Neural progenitor cell (in vitro differentiated cells): ENCODE results near the gene PTPRT. TPM values are rescaled to one million over a fixed set of nuclear protein-coding genes. Genes with fewer than 3 reads are reported as not detected.
"Not testable (repeated sequence)": the region's sequence is repeated elsewhere in the genome, so short reads cannot be mapped to it uniquely, and the experiment has no call there.

ENCODE experiments used
- DNase-seq: peaks from one replicate; pipeline ENCODE4 v3.0.0-alpha.2; 2016; ENCODE audit warnings: low spot score
- H2AFZ ChIP-seq: fragments of 200-600 bp; sonication (generic); replicated peaks from 2 replicates; pipeline ENCODE4 v1.6.1; 2016; ENCODE audit warnings: antibody characterized with exemption
- H3F3A ChIP-seq: fragments of 200-600 bp; sonication (generic); 2 replicates; pipeline ENCODE4 v1.6.1; 2016; ENCODE audit warnings: antibody characterized with exemption, low read depth
- H3K27ac ChIP-seq: fragments of 200-600 bp; sonication (generic); 2 replicates; pipeline ENCODE4 v1.5.1; 2016; ENCODE audit warnings: mild to moderate bottlenecking
- H3K27me3 ChIP-seq: fragments of 200-600 bp; sonication (generic); 2 replicates; pipeline ENCODE4 v1.6.1; 2016; ENCODE audit warnings: mild to moderate bottlenecking, moderate library complexity
- H3K36me3 ChIP-seq: fragments of 200-600 bp; sonication (generic); 2 replicates; pipeline ENCODE4 v1.5.1; 2016
- H3K4me1 ChIP-seq: fragments of 200-600 bp; sonication (generic); 2 replicates; pipeline ENCODE4 v1.6.1; 2016; ENCODE audit warnings: mixed run types
- H3K4me2 ChIP-seq: fragments of 200-600 bp; sonication (generic); 2 replicates; pipeline ENCODE4 v1.6.1; 2016
- H3K4me3 ChIP-seq: fragments of 200-600 bp; sonication (generic); 2 replicates; pipeline ENCODE4 v1.5.1; 2016
- H3K79me2 ChIP-seq: fragments of 200-600 bp; sonication (generic); 2 replicates; pipeline ENCODE4 v1.6.1; 2016; ENCODE audit warnings: low read depth
- H3K9ac ChIP-seq: fragments of 200-600 bp; sonication (generic); 2 replicates; pipeline ENCODE4 v1.6.1; 2016
- H3K9me3 ChIP-seq: fragments of 200-600 bp; sonication (generic); 2 replicates; pipeline ENCODE4 v1.5.1; 2016; ENCODE audit warnings: low read depth
- H4K20me1 ChIP-seq: fragments of 200-600 bp; sonication (generic); 2 replicates; pipeline ENCODE4 v1.6.1; 2016; ENCODE audit warnings: low read depth
- H3K27ac Mint-ChIP-seq: 3 replicates; pipeline ENCODE4 v1.8.0; 2021; ENCODE audit warnings: mixed read lengths
- H3K27me3 Mint-ChIP-seq: 2 replicates; pipeline ENCODE4 v1.8.0; 2022; ENCODE audit warnings: low read depth, mild to moderate bottlenecking, inconsistent platforms, moderate library complexity, mixed read lengths; ENCODE audit not compliant: insufficient read depth
- H3K36me3 Mint-ChIP-seq: 3 replicates; pipeline ENCODE4 v1.8.0; 2021; ENCODE audit warnings: mixed read lengths
- H3K4me1 Mint-ChIP-seq: 3 replicates; pipeline ENCODE4 v1.8.0; 2021; ENCODE audit warnings: mixed read lengths
- H3K4me3 Mint-ChIP-seq: 3 replicates; pipeline ENCODE4 v1.8.0; 2021; ENCODE audit warnings: mild to moderate bottlenecking, moderate library complexity, mixed read lengths
- H3K9me3 Mint-ChIP-seq: 3 replicates; pipeline ENCODE4 v1.8.0; 2020; ENCODE audit warnings: mixed read lengths
- EZH2 ChIP-seq: fragments of 200-600 bp; sonication (generic); IDR thresholded peaks from 2 replicates; pipeline ENCODE4 v1.6.1; 2017; ENCODE audit warnings: antibody characterized with exemption, mild to moderate bottlenecking, moderate library complexity
- EZH2phosphoT487 ChIP-seq: fragments of 200-600 bp; sonication (generic); IDR thresholded peaks from 2 replicates; pipeline ENCODE4 v1.6.1; 2017; ENCODE audit warnings: antibody characterized with exemption
- total RNA-seq: library from RNA; depleted of rRNA; stranded (reverse); fragments of >200 nt; gene quantifications from 2 replicates; pipeline ENCODE4 v1.2.3, GENCODE V29; 2015; ENCODE audit warnings: low replicate concordance
- TF ChIP-seq, protein P1 (sequence below): fragments of 200-600 bp; sonication (generic); IDR thresholded peaks from 2 replicates; pipeline ENCODE4 v1.5.1; 2017; ENCODE audit warnings: antibody characterized with exemption, mild to moderate bottlenecking

PTPRT gene
- total RNA-seq, 1 donor from 2014 or later, result 1.1 TPM

DNA sequence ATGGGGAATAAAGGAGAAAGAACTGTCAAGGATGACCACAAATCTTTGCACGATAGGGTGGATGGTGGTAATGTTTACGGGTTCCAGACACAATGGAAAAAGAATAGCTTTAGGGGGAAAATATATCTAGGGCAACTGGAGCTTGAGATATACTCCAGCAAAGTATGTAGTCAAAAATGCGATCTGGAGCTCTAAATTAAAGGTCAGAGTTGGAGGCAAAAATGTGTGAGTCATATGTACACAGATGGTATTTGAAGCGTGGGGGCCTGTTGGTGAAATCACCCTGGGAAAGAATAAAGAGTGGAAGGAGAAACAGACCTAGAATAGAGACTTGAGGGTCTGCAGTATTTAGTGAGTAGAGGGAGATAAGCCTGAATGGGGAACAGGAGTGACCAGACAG is 937.6 kb downstream of the PTPRT start:
- TF ChIP-seq, protein P1, sequence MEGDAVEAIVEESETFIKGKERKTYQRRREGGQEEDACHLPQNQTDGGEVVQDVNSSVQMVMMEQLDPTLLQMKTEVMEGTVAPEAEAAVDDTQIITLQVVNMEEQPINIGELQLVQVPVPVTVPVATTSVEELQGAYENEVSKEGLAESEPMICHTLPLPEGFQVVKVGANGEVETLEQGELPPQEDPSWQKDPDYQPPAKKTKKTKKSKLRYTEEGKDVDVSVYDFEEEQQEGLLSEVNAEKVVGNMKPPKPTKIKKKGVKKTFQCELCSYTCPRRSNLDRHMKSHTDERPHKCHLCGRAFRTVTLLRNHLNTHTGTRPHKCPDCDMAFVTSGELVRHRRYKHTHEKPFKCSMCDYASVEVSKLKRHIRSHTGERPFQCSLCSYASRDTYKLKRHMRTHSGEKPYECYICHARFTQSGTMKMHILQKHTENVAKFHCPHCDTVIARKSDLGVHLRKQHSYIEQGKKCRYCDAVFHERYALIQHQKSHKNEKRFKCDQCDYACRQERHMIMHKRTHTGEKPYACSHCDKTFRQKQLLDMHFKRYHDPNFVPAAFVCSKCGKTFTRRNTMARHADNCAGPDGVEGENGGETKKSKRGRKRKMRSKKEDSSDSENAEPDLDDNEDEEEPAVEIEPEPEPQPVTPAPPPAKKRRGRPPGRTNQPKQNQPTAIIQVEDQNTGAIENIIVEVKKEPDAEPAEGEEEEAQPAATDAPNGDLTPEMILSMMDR, result no peak
- no peak for TF ChIP-seq EZH2
- no peak for TF ChIP-seq EZH2phosphoT487
- Mint-ChIP-seq H3K4me3 (no peak overlapping the region), H3K27me3 (peaks cover 3% of the 10 kb centered on the region), H3K36me3 (no peaks in the 10 kb centered on the region), H3K9me3 (peaks cover 2% of the 10 kb centered on the region), H3K4me1 (peaks cover 6% of the 10 kb centered on the region), H3K27ac (no peak overlapping the region)
- Histone ChIP-seq H3K27ac (no peak overlapping the region), H3K9ac (no peak overlapping the region), H3K36me3 (no peaks in the 10 kb centered on the region), H3K4me1 (peaks cover 10% of the 10 kb centered on the region), H3K79me2 (no peaks in the 10 kb centered on the region), H4K20me1 (no peaks in the 10 kb centered on the region), H2AFZ (no peak overlapping the region), H3K9me3 (no peaks in the 10 kb centered on the region), H3F3A (no peaks in the 10 kb centered on the region), H3K4me3 (no peak overlapping the region), H3K4me2 (no peak overlapping the region), H3K27me3 (no peaks in the 10 kb centered on the region)
- DNase-seq, result no peak

DNA sequence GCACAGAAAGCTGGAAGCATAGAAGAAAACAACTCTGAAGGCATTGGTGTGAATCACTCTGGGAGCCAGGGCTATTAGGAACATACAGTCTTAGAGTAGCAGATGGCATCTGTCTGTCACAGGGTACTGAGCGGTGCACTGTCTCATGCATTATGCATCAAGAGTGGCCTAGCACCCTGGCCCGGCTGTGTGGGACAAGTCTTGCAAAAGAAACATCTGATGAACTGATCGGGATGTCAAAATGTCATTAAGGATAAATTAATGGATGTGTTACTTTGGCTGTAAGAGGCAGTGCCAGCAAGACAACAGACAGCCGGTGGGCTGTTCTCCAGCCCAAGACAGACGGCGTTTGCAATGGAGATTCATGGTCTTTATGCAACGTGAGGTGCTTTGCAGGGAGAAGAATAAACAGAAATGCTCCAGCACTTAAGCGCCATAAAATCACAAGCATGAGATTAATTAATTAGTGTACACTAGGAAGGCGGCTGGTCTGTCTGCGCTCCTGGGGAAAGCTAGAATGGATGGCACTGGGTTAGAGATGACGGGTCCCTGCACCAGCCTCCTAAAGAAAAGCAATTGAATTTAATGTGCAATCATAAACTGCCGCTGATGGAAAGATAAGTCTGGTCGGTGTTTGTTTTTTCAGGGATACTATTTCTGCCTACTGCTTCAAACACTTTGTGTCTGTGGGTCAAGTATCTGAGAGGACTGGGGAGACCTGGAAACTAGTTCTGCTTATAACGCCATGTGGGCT is 970.9 kb downstream of the PTPRT start:
- Mint-ChIP-seq H3K36me3 (no peaks in the 10 kb centered on the region), H3K9me3 (no peaks in the 10 kb centered on the region), H3K27me3 (no peaks in the 10 kb centered on the region), H3K4me3 (no peak overlapping the region), H3K27ac (no peak overlapping the region), H3K4me1 (no peaks in the 10 kb centered on the region)
- no peak overlapping the region for H3K27ac ChIP-seq
- TF ChIP-seq EZH2, result no peak
- no peak for TF ChIP-seq EZH2phosphoT487
- no peaks in the 10 kb centered on the region for H3K9me3 ChIP-seq
- H2AFZ ChIP-seq, result no peak overlapping the region
- H3K4me3 ChIP-seq, result no peak overlapping the region
- H3K36me3 ChIP-seq, result no peaks in the 10 kb centered on the region
- no peaks in the 10 kb centered on the region for H3F3A ChIP-seq
- no peak for DNase-seq
- H3K79me2 ChIP-seq, result no peaks in the 10 kb centered on the region
- no peaks in the 10 kb centered on the region for H4K20me1 ChIP-seq
- no peak overlapping the region for H3K4me2 ChIP-seq
- H3K9ac ChIP-seq, result no peak overlapping the region
- no peaks in the 10 kb centered on the region for H3K27me3 ChIP-seq
- H3K4me1 ChIP-seq, result no peaks in the 10 kb centered on the region

DNA sequence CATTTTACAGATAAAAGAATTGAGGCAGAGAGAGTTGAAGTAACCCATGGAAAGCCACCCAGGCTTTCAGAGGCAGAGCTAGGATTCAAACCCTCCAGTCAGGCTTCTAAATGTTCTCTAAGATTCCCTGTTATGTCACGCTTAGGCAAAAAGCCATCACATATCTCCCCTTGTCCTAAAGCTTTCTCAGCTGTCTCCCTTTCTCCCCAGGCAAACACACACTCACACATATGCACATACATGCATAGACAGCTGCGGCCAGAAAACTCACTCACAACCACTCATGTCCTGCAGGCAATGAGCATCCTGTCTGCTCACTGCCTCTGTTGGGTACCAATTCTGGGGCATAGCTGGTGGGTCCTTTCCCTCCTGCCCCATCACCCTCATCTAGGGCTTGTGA is 975.6 kb downstream of the PTPRT start:
- no peaks in the 10 kb centered on the region for H3K36me3 ChIP-seq
- H4K20me1 ChIP-seq, result no peaks in the 10 kb centered on the region
- no peaks in the 10 kb centered on the region for H3F3A ChIP-seq
- Mint-ChIP-seq H3K4me1 (no peaks in the 10 kb centered on the region), H3K9me3 (peaks cover under 1% of the 10 kb centered on the region), H3K27ac (no peak overlapping the region), H3K4me3 (no peak overlapping the region), H3K27me3 (no peaks in the 10 kb centered on the region), H3K36me3 (no peaks in the 10 kb centered on the region)
- H3K27ac ChIP-seq, result no peak overlapping the region
- no peaks in the 10 kb centered on the region for H3K27me3 ChIP-seq
- H2AFZ ChIP-seq, result no peak overlapping the region
- no peak overlapping the region for H3K4me2 ChIP-seq
- TF ChIP-seq, protein P1, result no peak
- TF ChIP-seq EZH2 (no peak), EZH2phosphoT487 (no peak)
- no peak overlapping the region for H3K9ac ChIP-seq
- no peaks in the 10 kb centered on the region for H3K4me1 ChIP-seq
- no peaks in the 10 kb centered on the region for H3K9me3 ChIP-seq
- no peaks in the 10 kb centered on the region for H3K79me2 ChIP-seq
- DNase-seq, result no peak
- H3K4me3 ChIP-seq, result no peak overlapping the region

DNA sequence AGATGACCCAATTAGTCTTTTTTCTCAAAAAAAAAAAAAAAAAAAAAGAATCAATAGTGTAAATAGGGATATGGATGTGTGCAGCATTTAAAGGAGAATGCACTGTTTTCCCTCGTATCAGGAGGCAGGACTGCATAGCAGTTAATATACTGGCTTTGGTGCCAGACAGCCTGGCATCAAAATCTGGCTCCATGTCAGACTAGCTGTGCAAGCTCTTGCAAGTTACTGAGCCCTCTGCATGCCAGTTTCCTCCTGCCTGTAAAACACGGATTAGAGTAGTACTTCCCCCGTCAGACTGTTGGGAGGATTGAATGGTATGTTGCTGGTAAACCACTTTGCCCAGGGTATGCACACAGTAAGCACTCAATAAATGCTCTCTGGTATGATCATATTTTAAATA is 977.3 kb downstream of the PTPRT start:
- no peaks in the 10 kb centered on the region for H3K9me3 ChIP-seq
- no peaks in the 10 kb centered on the region for H3K79me2 ChIP-seq
- no peaks in the 10 kb centered on the region for H4K20me1 ChIP-seq
- peaks cover 3% of the 10 kb centered on the region for H3K9me3 Mint-ChIP-seq
- no peaks in the 10 kb centered on the region for H3K27me3 Mint-ChIP-seq
- no peak overlapping the region for H3K4me3 Mint-ChIP-seq
- no peaks in the 10 kb centered on the region for H3K36me3 Mint-ChIP-seq
- no peaks in the 10 kb centered on the region for H3K27me3 ChIP-seq
- H3K4me1 ChIP-seq, result no peaks in the 10 kb centered on the region
- no peak for DNase-seq
- H2AFZ ChIP-seq, result no peak overlapping the region
- H3K9ac ChIP-seq, result no peak overlapping the region
- H3K4me2 ChIP-seq, result no peak overlapping the region
- H3K36me3 ChIP-seq, result no peaks in the 10 kb centered on the region
- no peak overlapping the region for H3K27ac Mint-ChIP-seq
- no peak overlapping the region for H3K27ac ChIP-seq
- H3F3A ChIP-seq, result no peaks in the 10 kb centered on the region
- no peak for TF ChIP-seq EZH2phosphoT487
- TF ChIP-seq, protein P1, result no peak
- no peak for TF ChIP-seq EZH2
- H3K4me1 Mint-ChIP-seq, result no peaks in the 10 kb centered on the region
- H3K4me3 ChIP-seq, result no peak overlapping the region

DNA sequence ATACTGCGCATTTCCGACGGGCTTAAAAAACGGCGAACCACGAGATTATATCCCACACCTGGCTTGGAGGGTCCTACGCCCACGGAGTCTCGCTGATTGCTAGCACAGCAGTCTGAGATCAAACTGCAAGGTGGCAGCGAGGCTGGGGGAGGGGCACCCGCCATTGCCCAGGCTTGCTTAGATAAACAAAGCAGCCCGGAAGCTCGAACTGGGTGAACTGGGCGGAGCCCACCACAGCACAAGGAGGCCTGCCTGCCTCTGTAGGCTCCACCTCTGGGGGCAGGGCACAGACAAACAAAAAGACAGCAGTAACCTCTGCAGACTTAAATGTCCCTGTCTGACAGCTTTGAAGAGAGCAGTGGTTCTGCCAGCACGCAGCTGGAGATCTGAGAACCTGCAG is 983.1 kb downstream of the PTPRT start:
- H3K4me1 ChIP-seq, H3K4me3 ChIP-seq, H3K27me3 Mint-ChIP-seq, H3K27ac ChIP-seq, H3K4me3 Mint-ChIP-seq, H3K9ac ChIP-seq, H3K27me3 ChIP-seq, H3K36me3 ChIP-seq, DNase-seq, H3F3A ChIP-seq, H3K4me1 Mint-ChIP-seq, H3K4me2 ChIP-seq, H3K36me3 Mint-ChIP-seq, H3K79me2 ChIP-seq, H4K20me1 ChIP-seq, H3K9me3 ChIP-seq, H2AFZ ChIP-seq, H3K9me3 Mint-ChIP-seq, H3K27ac Mint-ChIP-seq: not testable (repeated sequence)
